Measurements from ENCODE around the gene PRSS8.
A peak's percentile ranks its signal among the peaks of the same experiment; 100 is the strongest.
"Not testable (repeated sequence)": the region's sequence is repeated elsewhere in the genome, so short reads cannot be mapped to it uniquely, and the experiment has no call there.

Gene PRSS8

DNA sequence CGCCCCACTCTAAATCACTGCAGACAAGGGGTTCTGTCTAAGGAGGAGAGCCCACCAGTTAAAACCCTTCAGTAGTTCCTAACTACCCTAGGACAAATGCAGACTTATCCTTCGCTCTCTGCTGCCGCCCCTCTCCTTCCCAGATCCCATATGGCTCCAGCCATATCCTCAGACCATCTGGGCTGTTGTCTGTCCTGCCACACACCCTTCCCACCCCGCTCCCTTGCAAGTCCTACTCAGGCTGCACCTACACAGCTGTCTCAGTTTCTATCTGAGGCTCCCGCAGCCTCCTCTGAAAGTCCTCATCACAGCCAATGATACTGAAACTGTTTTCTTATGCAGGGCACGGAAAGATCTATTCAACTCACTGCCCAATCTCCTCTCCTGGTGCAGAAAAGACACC is 28.1 kb downstream of the PRSS8 start:
- Histone ChIP-seq H3K9me3 (ENCODE audit: insufficient read depth, low read depth, low read length) (no peaks in the 10 kb centered on the region), H3K9ac (ENCODE audit: low read depth, low read length, poor library complexity, severe bottlenecking) (peak overlapping the region; percentile 95), H3F3A (ENCODE audit: low read depth) (0 out of 2 replicates have a peak, but pooled peaks cover 6% of the 10 kb centered on the region), H3K79me2 (ENCODE audit: insufficient read depth, low read length) (peaks cover 29% of the 10 kb centered on the region), H3K4me1 (ENCODE audit: insufficient read depth, low read length, poor library complexity, severe bottlenecking) (peaks cover 14% of the 10 kb centered on the region), H3K9me2 (replicated peaks; ENCODE audit: low read depth, low read length) (no peaks in the 10 kb centered on the region), H2AFZ (ENCODE audit: low read length) (peak overlapping the region; percentile 91; the same call in 1 of the 2 replicates), H3K36me3 (ENCODE audit: insufficient read depth, low read length) (peaks cover 12% of the 10 kb centered on the region; the same call in 1 of the 2 replicates), H3K4me2 (ENCODE audit: low read depth, low read length, poor library complexity, severe bottlenecking) (peak overlapping the region; percentile 90), H4K20me1 (ENCODE audit: insufficient read depth, low read length, poor library complexity, severe bottlenecking) (peaks cover 5% of the 10 kb centered on the region), H3K4me3 (ENCODE audit: low read length, poor library complexity, severe bottlenecking) (peak overlapping the region; percentile 79), H3K27me3 (ENCODE audit: insufficient read depth, low read length, poor library complexity, severe bottlenecking) (no peaks in the 10 kb centered on the region)
- no peak for TF ChIP-seq EZH2phosphoT487 (IDR thresholded peaks at IDR 0.05; ENCODE audit: borderline replicate concordance)
- TF ChIP-seq, protein P1, sequence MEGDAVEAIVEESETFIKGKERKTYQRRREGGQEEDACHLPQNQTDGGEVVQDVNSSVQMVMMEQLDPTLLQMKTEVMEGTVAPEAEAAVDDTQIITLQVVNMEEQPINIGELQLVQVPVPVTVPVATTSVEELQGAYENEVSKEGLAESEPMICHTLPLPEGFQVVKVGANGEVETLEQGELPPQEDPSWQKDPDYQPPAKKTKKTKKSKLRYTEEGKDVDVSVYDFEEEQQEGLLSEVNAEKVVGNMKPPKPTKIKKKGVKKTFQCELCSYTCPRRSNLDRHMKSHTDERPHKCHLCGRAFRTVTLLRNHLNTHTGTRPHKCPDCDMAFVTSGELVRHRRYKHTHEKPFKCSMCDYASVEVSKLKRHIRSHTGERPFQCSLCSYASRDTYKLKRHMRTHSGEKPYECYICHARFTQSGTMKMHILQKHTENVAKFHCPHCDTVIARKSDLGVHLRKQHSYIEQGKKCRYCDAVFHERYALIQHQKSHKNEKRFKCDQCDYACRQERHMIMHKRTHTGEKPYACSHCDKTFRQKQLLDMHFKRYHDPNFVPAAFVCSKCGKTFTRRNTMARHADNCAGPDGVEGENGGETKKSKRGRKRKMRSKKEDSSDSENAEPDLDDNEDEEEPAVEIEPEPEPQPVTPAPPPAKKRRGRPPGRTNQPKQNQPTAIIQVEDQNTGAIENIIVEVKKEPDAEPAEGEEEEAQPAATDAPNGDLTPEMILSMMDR (conservative IDR thresholded peaks at IDR 0.05; ENCODE audit: low read length): no peak

DNA sequence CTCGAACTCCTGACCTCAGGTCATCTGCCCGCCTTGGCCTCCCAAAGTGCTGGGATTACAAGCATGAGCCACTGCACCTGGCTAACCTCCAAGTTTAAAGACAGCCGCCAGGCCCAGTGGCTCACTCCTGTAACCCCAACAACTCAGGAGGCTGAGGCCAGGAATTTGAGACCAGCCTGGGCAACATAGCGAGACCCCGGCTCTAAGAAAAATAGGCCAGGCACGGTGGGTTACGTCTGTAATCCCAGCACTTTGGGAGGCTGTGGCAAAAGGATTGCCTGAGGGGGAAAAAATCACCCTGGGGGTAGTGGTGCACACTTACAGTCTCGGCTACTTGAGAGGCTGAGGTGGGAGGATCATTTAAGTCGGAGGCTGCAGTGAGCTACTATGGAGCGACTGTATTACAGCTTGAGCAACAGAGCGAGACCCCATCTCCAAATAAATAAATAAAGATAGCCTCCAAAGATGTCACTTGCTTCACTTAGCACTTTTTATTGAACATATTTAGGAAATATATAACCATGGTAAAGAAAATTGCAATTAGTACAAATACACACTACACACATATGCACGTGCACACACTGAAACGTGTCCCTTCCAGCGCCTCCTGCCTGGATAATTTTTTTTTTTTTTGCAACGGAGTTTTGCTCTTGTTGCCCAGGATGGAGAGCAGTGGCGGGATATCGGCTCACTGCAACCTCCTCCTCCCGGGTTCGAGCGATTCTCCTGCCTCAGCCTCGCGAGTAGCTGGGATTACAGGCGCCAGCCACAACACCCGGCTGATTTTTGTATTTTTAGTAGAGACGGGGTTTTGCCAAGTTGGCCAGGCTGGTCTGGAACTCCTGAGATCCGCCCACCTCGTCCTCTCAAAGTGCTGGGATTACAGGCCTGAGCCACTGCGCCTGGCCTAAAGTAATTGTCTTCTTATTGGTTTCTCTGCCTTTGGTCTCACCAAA is 28.7 kb downstream of the PRSS8 start:
- peak overlapping the region; percentile 79 for H3K4me3 ChIP-seq (ENCODE audit: low read length, poor library complexity, severe bottlenecking)

DNA sequence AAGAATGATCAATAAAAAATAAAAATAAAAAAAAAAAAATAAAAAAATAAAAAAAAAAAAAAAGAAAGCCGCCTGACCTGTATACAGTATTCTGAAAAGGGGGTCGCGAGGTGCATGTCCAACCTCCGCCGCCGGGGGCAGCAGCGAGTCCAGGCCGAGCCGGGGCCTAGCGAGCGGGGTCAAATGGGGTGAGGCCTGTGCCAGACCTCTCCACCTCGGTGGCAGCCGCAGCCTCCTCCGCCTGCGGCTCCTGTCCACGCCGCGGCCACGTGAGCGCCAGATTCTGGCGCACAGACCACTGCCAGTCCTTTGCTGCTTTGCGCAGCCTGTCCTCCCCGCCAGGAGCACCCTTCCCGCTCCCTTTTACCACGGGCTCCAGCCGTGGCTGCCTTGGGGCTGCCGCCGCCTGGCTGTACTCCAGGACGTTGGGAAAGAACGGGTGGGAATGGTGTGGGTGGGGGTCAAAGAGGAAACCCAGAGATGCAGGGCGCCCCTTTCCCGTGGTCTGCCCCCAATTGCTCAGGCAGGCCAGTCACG is 29.8 kb downstream of the PRSS8 start:
- H3K4me2 ChIP-seq (ENCODE audit: low read depth, low read length, poor library complexity, severe bottlenecking): peak overlapping the region; percentile 37
- H4K20me1 ChIP-seq (ENCODE audit: insufficient read depth, low read length, poor library complexity, severe bottlenecking): peaks cover 5% of the 10 kb centered on the region
- H3K9ac ChIP-seq (ENCODE audit: low read depth, low read length, poor library complexity, severe bottlenecking): peak overlapping the region; percentile 50
- H3F3A ChIP-seq (ENCODE audit: low read depth): 0 out of 2 replicates have a peak, but pooled peaks cover 6% of the 10 kb centered on the region
- H3K4me3 ChIP-seq (ENCODE audit: low read length, poor library complexity, severe bottlenecking): no peak overlapping the region
- peaks cover 29% of the 10 kb centered on the region for H3K79me2 ChIP-seq (ENCODE audit: insufficient read depth, low read length)
- H2AFZ ChIP-seq (ENCODE audit: low read length): peak overlapping the region; percentile 91; the same call in 1 of the 2 replicates
- H3K9me2 ChIP-seq (replicated peaks; ENCODE audit: low read depth, low read length): no peaks in the 10 kb centered on the region
- no peaks in the 10 kb centered on the region for H3K9me3 ChIP-seq (ENCODE audit: insufficient read depth, low read depth, low read length)
- H3K36me3 ChIP-seq (ENCODE audit: insufficient read depth, low read length): no peaks in the 10 kb centered on the region; the same call in 1 of the 2 replicates
- H3K27me3 ChIP-seq (ENCODE audit: insufficient read depth, low read length, poor library complexity, severe bottlenecking): no peaks in the 10 kb centered on the region
- peaks cover 14% of the 10 kb centered on the region for H3K4me1 ChIP-seq (ENCODE audit: insufficient read depth, low read length, poor library complexity, severe bottlenecking)
- TF ChIP-seq, protein P1 (conservative IDR thresholded peaks at IDR 0.05; ENCODE audit: low read length): peak; percentile 60
- no peak for TF ChIP-seq EZH2phosphoT487 (IDR thresholded peaks at IDR 0.05; ENCODE audit: borderline replicate concordance)

More for the DNA sequence above, 28.7 kb downstream of the PRSS8 start:
- H3K27me3 ChIP-seq (ENCODE audit: insufficient read depth, low read length, poor library complexity, severe bottlenecking): no peaks in the 10 kb centered on the region
- H3K9me2 ChIP-seq (replicated peaks; ENCODE audit: low read depth, low read length): no peaks in the 10 kb centered on the region
- no peaks in the 10 kb centered on the region for H3K9me3 ChIP-seq (ENCODE audit: insufficient read depth, low read depth, low read length)
- peak overlapping the region; percentile 90 for H3K4me2 ChIP-seq (ENCODE audit: low read depth, low read length, poor library complexity, severe bottlenecking)
- H3K4me1 ChIP-seq (ENCODE audit: insufficient read depth, low read length, poor library complexity, severe bottlenecking): peaks cover 14% of the 10 kb centered on the region
- H3K36me3 ChIP-seq (ENCODE audit: insufficient read depth, low read length): peaks cover 6% of the 10 kb centered on the region; the same call in 1 of the 2 replicates
- no peak overlapping the region for H2AFZ ChIP-seq (ENCODE audit: low read length)
- peaks cover 29% of the 10 kb centered on the region for H3K79me2 ChIP-seq (ENCODE audit: insufficient read depth, low read length)
- TF ChIP-seq, protein P1 (conservative IDR thresholded peaks at IDR 0.05; ENCODE audit: low read length): no peak
- TF ChIP-seq EZH2phosphoT487 (IDR thresholded peaks at IDR 0.05; ENCODE audit: borderline replicate concordance): no peak
- 0 out of 2 replicates have a peak, but pooled peaks cover 6% of the 10 kb centered on the region for H3F3A ChIP-seq (ENCODE audit: low read depth)
- peak overlapping the region; percentile 95 for H3K9ac ChIP-seq (ENCODE audit: low read depth, low read length, poor library complexity, severe bottlenecking)
- peaks cover 5% of the 10 kb centered on the region for H4K20me1 ChIP-seq (ENCODE audit: insufficient read depth, low read length, poor library complexity, severe bottlenecking)

DNA sequence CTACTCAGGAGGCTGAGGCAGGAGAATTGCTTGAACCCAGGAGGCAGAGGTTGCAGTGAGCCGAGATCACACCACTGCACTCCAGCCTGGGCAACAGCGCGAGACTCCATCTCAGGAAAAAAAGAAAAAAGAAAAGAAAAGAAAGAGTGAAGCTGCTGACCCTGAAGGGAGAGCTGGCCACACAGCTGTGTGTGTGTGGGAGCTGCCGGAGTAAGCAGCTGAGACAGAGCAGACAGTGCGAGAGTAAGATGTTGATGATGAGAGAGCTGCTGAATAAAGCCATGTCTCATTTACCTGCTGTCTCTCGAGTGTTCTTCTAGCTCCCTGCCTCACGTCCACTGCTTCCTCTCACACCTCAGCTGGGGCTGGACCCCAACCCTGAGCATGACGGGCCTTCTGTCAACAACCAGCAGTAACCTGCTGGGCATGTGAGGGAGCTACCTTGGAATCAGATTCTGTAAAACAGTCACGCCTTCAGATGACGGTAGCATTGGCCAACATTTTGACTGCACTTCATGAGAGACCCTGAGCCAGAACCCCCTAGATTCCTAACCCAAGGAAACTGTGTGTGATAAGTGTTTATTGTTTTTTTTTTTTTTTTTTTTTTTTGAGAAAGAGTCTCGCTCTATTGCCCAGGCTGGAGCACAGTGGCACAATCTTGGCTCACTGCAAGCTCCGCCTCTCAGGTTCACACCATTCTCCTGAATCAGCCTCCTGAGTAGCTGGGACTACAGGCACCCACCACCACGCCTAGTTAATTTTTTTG is 34.5 kb downstream of the PRSS8 start:
- not testable (repeated sequence) for H4K20me1 ChIP-seq (ENCODE audit: insufficient read depth, low read length, poor library complexity, severe bottlenecking); H3K4me2 ChIP-seq (ENCODE audit: low read depth, low read length, poor library complexity, severe bottlenecking); H3F3A ChIP-seq (ENCODE audit: low read depth); H3K9me2 ChIP-seq (replicated peaks; ENCODE audit: low read depth, low read length); H3K79me2 ChIP-seq (ENCODE audit: insufficient read depth, low read length); H3K4me1 ChIP-seq (ENCODE audit: insufficient read depth, low read length, poor library complexity, severe bottlenecking); H3K9ac ChIP-seq (ENCODE audit: low read depth, low read length, poor library complexity, severe bottlenecking); H3K9me3 ChIP-seq (ENCODE audit: insufficient read depth, low read depth, low read length); H3K36me3 ChIP-seq (ENCODE audit: insufficient read depth, low read length); H3K4me3 ChIP-seq (ENCODE audit: low read length, poor library complexity, severe bottlenecking); H2AFZ ChIP-seq (ENCODE audit: low read length); H3K27me3 ChIP-seq (ENCODE audit: insufficient read depth, low read length, poor library complexity, severe bottlenecking)
